Non-pigmented ciliary epithelial cell (primary cell): ENCODE measurements around the gene PRLH.

Source experiments
- DNase-seq: peaks from one replicate; pipeline ENCODE4 v3.0.0-alpha.2; 2010; ENCODE audit warnings: low read depth

Gene PRLH

GRCh38 chr2:237565974-237566373, 400 bp upstream of the PRLH start:
- no peak for DNase-seq

- DNase-seq = no peak
These were observed 1.1 kb downstream of the PRLH start for GRCh38 chr2:237567276-237568029.

GRCh38 chr2:237568121-237568660, 1.8 kb downstream of the PRLH start:
- DNase-seq = no peak

- no peak for DNase-seq
These were observed 2.7 kb downstream of the PRLH start for GRCh38 chr2:237569041-237569440.

- no peak for DNase-seq
These were observed 3.5 kb downstream of the PRLH start for GRCh38 chr2:237569896-237570295.

GRCh38 chr2:237570776-237571335, 4.5 kb downstream of the PRLH start:
- no peak for DNase-seq

GRCh38 chr2:237571551-237571950, 5.2 kb downstream of the PRLH start:
- no peak for DNase-seq

GRCh38 chr2:237572021-237572741, 5.8 kb downstream of the PRLH start:
- peak; percentile 68 for DNase-seq

GRCh38 chr2:237572742-237573101, 6.3 kb downstream of the PRLH start:
- no peak for DNase-seq

GRCh38 chr2:237573721-237574415, 7.5 kb downstream of the PRLH start:
- no peak for DNase-seq

- no peak for DNase-seq
These were observed 8.1 kb downstream of the PRLH start for GRCh38 chr2:237574467-237574866.

- no peak for DNase-seq
These were observed 8.8 kb downstream of the PRLH start for GRCh38 chr2:237574894-237575868.

GRCh38 chr2:237575869-237576862, 9.8 kb downstream of the PRLH start:
- no peak for DNase-seq

GRCh38 chr2:237576974-237577373, 10.6 kb downstream of the PRLH start:
- no peak for DNase-seq

GRCh38 chr2:237577458-237577857, 11.1 kb downstream of the PRLH start:
- no peak for DNase-seq

GRCh38 chr2:237577956-237578870, 11.8 kb downstream of the PRLH start:
- no peak for DNase-seq

GRCh38 chr2:237581326-237581725, 15.0 kb downstream of the PRLH start:
- no peak for DNase-seq

GRCh38 chr2:237581751-237582746, 15.7 kb downstream of the PRLH start:
- no peak for DNase-seq
